ENCODE measurements around the gene MAP3K14. TPM values are rescaled to one million over a fixed set of nuclear protein-coding genes. Genes with fewer than 3 reads are reported as not detected.
A peak's percentile ranks its signal among the peaks of the same experiment; 100 is the strongest.

MAP3K14 gene
- total RNA-seq, 1 donor from 2014 or later, result 49.5 TPM

DNA sequence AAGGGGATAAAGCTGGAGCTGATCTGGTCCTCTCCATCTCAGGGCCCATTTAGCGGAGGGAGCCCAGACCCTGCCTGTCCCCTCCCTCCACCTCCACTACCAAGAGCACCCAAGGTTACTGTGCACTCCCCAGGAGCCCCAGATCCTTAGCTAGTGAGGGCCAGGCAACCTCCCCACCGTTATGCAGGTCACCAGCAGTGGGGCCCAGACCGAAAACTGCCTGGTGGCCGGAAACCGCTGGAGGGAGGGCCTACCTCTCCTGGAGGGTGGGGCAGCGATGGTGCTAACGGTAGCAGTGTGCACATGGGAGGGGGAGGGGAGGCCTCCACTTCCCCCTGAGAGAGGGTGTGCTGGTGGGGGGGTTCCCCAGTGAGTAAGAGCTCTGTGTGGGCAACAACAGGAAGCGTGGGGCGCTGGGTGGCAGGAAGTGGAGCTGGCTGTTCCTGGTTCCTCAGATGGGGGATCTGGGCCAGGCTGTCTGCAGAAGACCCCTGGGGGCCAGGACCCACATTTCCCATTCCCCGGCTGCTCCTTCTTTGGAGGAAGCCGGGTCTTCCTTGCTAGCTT, 90.8 kb downstream of the MAP3K14 start:
- intact Hi-C loops (cut with micrococcal nuclease), result no loop called here
- H3K27me3 Mint-ChIP-seq (ENCODE audit: low read depth), result no peaks in the 10 kb centered on the region
- peak overlapping the region; percentile 98 for H3K4me3 Mint-ChIP-seq (ENCODE audit: low read depth)
- H3K9me3 Mint-ChIP-seq, result no peaks in the 10 kb centered on the region
- H3K27ac Mint-ChIP-seq, result peak overlapping the region; percentile 97
- peaks cover 62% of the 10 kb centered on the region for H3K4me1 Mint-ChIP-seq (ENCODE audit: low read depth)
- peaks cover 64% of the 10 kb centered on the region for H3K36me3 Mint-ChIP-seq (ENCODE audit: low read depth)
- peak; percentile 92 for DNase-seq (ENCODE audit: low spot score)

DNA sequence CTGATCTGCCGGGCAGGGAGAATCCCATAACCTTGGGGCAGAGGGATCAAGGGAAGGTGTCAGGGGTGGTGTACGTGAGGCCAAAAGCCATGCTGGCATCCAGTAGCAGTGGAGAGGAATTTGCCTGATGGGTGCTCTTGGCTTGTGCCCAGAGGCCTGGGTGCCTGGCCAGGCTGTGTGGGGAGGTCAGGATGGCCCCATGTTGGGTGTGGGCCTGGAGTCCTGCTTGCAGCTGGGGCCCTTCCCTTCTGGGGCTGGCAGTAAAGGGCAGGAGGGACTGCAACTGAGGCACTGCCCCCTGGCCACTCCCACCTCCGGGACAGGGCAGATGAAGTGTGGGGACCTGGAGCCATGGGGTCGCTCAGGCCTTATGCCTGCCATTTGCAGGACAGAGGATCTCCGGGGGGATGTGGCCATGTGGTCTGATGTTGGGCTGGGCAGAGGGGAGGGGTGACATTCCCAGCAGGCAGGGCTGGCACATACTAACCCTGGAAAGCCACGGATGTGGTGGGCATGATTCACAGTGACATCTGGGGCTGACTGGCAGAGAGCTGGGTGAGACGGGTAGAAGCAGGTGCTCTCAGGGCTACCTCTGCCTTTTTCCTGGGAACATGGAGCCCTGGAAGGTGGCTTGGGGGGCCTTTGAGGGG, 91.6 kb downstream of the MAP3K14 start:
- H3K36me3 Mint-ChIP-seq (ENCODE audit: low read depth), result peaks cover 65% of the 10 kb centered on the region

DNA sequence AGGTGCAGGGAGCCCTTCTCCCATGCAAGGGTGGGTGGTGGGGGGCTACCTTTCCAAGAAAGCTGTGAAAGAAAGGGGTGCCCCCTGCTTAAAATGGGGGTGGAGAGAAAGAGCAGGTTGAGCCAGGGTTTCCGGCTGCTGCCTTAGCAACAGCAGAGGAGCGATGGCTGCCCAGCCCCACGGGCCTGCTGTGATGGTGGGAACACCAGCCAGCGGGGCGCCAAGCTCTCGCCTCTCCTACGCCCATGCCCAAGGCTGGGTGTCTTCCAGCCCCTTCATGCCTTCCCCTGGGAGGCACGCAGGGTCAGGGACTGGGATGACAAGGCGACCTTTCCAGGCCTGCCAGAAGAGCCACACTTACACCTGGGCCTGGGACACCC, 92.2 kb downstream of the MAP3K14 start:
- H3K36me3 Mint-ChIP-seq (ENCODE audit: low read depth), result peaks cover 67% of the 10 kb centered on the region
- intact Hi-C loops (cut with micrococcal nuclease), result loop anchor here (1.0 kb wide), 1 partner anchor 23 kb away; no protein-coding TSS in a partner anchor
- peak; percentile 21 for DNase-seq (ENCODE audit: low spot score)
- peak overlapping the region; percentile 97 for H3K27ac Mint-ChIP-seq
- H3K4me3 Mint-ChIP-seq (ENCODE audit: low read depth), result peak overlapping the region; percentile 98
- peaks cover 57% of the 10 kb centered on the region for H3K4me1 Mint-ChIP-seq (ENCODE audit: low read depth)
- no peaks in the 10 kb centered on the region for H3K9me3 Mint-ChIP-seq
- no peaks in the 10 kb centered on the region for H3K27me3 Mint-ChIP-seq (ENCODE audit: low read depth)

More for the DNA sequence above, 91.6 kb downstream of the MAP3K14 start:
- no peaks in the 10 kb centered on the region for H3K27me3 Mint-ChIP-seq (ENCODE audit: low read depth)
- no peaks in the 10 kb centered on the region for H3K9me3 Mint-ChIP-seq
- H3K4me3 Mint-ChIP-seq (ENCODE audit: low read depth), result peak overlapping the region; percentile 98
- peaks cover 57% of the 10 kb centered on the region for H3K4me1 Mint-ChIP-seq (ENCODE audit: low read depth)
- no peak for DNase-seq (ENCODE audit: low spot score)
- intact Hi-C loops (cut with micrococcal nuclease), result no loop called here
- H3K27ac Mint-ChIP-seq, result peak overlapping the region; percentile 97

DNA sequence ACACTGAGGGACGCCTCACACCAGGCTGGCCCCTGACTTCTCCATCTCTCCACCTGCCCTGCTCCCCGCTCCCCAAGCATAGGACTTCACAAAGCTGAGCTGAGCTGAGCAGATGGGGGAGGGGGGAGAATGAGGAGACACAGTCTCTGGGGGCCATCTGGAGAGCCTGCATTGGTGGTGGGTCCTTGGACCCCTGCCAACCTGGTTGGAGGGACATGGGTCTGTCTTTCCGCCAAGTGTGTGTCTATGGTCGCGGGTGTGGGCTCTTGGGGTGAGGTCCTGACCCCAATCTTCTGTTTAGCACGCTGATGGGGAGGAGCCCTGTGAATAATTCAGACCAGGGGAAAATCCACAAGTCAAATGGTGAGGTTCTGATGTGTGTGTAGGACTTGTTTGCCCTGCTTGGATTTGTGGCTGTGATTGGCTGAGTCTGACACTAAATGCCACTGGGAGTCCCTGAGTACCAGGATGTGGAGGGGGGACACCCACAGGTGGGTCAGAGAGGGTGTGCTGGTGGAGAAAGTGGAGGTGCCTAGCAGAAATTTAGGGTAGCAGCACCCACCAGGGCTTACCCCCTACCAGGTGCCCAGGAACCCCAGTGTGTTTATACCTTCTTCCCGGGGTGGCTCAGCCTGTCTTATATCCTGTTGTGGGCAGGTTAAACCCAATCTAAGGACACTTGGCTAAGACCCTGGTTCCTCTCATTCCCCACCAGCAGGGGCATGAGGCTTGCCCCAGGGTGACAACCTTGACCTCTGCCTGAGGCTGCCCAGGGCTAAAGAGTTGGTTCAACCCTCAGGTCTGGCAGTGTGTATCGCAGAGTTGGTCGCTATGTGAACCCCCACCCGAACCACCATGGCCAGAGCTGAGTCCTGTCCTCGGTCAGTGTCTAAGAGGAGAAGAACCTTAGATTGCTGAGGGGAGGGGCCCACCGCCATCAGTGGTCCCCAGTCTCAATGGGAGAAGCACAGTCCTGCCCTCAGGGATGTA, 93.0 kb downstream of the MAP3K14 start:
- peak; percentile 33 for DNase-seq (ENCODE audit: low spot score)
- intact Hi-C loops (cut with micrococcal nuclease), result loop anchor here (1.0 to 2.0 kb wide), 4 partner anchors 23 to 88 kb away; partner anchors contain the start of genes HEXIM1 and HEXIM2

DNA sequence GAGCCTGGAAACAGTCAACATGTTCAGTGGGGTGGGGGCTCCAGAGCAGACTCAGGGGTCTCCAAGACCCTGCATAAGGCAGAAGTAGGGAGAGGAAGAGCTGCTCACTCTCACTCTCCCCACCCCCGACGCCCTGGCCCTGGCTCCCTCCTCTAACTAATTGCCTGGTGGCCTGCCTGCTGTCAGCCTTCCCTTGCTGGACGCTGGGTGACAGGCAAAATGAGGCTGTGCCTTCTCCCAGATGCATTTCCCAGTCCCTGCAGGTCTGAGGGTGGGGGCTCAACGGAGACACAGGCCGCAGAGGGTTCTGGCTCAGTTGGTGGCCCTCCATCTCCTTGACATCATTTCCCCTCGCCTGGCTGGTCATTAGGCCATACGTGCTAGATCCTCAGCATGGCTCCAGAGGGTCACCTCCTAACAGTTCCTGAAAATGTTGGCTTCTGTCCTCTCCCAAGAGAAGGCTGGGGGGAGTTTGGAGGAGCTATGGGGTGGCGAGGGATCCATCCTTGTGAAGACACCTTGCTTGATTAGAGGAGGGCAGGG, 93.8 kb downstream of the MAP3K14 start:
- peak overlapping the region; percentile 97 for H3K27ac Mint-ChIP-seq
- H3K36me3 Mint-ChIP-seq (ENCODE audit: low read depth), result peaks cover 70% of the 10 kb centered on the region
- peak overlapping the region; percentile 98 for H3K4me3 Mint-ChIP-seq (ENCODE audit: low read depth)
- H3K9me3 Mint-ChIP-seq, result no peaks in the 10 kb centered on the region
- intact Hi-C loops (cut with micrococcal nuclease), result loop anchor here (1.0 to 2.0 kb wide), 3 partner anchors 62 to 89 kb away; partner anchors contain the start of genes HEXIM1 and HEXIM2
- no peaks in the 10 kb centered on the region for H3K27me3 Mint-ChIP-seq (ENCODE audit: low read depth)
- DNase-seq (ENCODE audit: low spot score), result no peak
- H3K4me1 Mint-ChIP-seq (ENCODE audit: low read depth), result peaks cover 53% of the 10 kb centered on the region

More for the DNA sequence above, 93.0 kb downstream of the MAP3K14 start:
- H3K36me3 Mint-ChIP-seq (ENCODE audit: low read depth), result peaks cover 69% of the 10 kb centered on the region
- H3K4me1 Mint-ChIP-seq (ENCODE audit: low read depth), result peaks cover 58% of the 10 kb centered on the region
- H3K27me3 Mint-ChIP-seq (ENCODE audit: low read depth), result no peaks in the 10 kb centered on the region
- H3K27ac Mint-ChIP-seq, result peak overlapping the region; percentile 97
- H3K4me3 Mint-ChIP-seq (ENCODE audit: low read depth), result peak overlapping the region; percentile 98
- no peaks in the 10 kb centered on the region for H3K9me3 Mint-ChIP-seq

DNA sequence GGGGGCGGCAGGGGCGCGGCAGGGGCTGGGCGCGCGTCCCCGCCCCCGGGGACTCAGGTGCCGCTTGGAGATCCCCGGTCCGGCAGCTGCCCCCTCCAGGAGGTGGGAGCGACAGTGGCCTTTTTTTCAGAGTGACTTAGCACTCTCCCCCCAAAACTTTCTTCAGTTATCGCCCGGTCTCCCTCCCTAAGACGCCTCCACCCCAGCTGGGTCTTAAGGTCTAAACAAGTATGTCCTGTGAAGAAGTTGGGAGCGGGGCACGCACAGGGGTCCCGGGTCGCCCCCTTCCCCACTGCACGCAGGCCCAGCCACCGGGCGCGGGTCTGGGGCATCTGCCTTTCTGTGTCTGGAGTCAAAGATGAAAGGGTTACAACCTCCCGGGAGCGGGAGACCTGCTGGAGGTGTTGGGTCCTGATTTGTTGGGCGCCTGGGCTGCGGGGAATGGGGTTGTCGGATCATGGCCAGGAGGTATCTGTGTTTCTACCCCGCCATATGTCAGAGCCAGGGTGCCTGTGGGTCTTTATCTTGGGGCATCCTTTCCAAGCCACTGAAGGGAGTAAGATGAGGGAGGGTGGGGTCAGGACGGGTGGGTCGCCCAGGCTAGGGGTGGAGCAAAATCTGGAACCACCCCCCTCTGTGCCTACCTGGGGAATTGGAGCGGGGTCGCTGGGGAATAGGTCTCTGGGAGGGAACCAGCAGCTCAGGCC, 94.4 kb downstream of the MAP3K14 start:
- intact Hi-C loops (cut with micrococcal nuclease), result loop anchor here (2.0 kb wide), 2 partner anchors 62 to 74 kb away; partner anchors contain the start of genes HEXIM1 and HEXIM2
- H3K4me1 Mint-ChIP-seq (ENCODE audit: low read depth), result peaks cover 49% of the 10 kb centered on the region
- H3K36me3 Mint-ChIP-seq (ENCODE audit: low read depth), result peaks cover 74% of the 10 kb centered on the region
- peak overlapping the region; percentile 98 for H3K4me3 Mint-ChIP-seq (ENCODE audit: low read depth)
- no peaks in the 10 kb centered on the region for H3K27me3 Mint-ChIP-seq (ENCODE audit: low read depth)
- peak; percentile 49 for DNase-seq (ENCODE audit: low spot score)
- H3K27ac Mint-ChIP-seq, result peak overlapping the region; percentile 97
- H3K9me3 Mint-ChIP-seq, result no peaks in the 10 kb centered on the region

DNA sequence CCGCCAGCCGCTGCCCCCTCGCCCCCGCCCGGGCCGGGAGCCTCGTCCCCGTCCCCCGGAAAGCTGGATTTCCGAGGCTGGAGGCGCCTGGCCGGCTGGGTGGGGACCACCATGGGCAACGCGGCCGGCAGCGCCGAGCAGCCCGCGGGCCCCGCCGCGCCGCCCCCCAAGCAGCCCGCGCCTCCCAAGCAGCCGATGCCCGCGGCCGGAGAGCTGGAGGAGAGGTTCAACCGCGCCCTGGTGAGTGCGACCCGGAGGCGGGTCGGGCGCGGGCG, 94.9 kb downstream of the MAP3K14 start:
- intact Hi-C loops (cut with micrococcal nuclease), result loop anchor here (2.0 kb wide), 2 partner anchors 61 to 73 kb away; partner anchors contain the start of genes HEXIM1 and HEXIM2
- Mint-ChIP-seq H3K27me3 (ENCODE audit: low read depth) (no peaks in the 10 kb centered on the region), H3K4me1 (ENCODE audit: low read depth) (peaks cover 44% of the 10 kb centered on the region), H3K9me3 (no peaks in the 10 kb centered on the region), H3K36me3 (ENCODE audit: low read depth) (peaks cover 78% of the 10 kb centered on the region), H3K4me3 (ENCODE audit: low read depth) (no peak overlapping the region), H3K27ac (no peak overlapping the region)
- no peak for DNase-seq (ENCODE audit: low spot score)

DNA sequence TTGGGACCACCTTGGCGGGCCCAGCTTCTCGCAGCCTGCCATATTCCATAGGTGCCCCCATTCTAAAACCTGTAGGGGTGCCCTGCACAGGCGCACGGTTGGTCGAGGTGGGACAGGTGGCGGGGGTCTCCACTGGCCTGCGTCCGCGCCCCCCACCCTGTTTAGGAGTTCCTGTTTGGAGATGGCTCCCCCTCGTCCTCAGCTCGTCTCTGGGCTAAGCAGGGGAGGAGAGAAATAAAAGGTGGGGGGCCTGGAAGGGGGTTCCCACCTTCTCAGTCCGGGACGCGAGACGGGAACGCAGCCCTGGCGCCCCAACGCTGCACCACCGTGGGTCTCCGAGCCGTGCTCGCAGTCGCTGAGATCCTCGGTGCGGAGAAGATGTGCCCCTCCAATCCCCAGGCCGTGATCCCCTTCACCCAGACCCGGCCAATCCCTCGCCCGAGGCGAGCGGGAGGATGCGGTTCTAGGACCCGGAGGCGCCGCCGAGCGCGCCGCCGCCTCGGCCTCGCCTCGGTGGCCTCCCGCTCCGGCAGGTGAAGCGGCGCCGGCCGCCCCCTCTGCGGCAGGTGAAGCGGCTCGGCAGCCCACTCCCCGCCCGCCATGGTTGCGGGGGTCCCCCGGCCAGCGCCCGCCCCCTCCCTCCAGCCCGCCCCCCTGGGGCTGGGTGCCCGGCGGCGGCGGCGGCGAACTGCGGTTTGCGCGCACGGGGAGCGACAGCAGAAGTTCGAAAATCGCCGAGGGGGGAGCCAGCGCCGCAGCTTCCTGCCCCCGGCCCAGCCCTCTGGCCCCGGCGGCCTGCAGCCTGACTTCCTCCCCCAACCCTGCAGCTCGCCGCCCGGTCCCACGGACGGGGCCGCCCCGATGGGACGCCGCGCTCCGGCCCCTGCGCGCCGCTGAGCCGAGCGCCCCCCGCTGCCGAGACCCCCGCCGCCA, 95.5 kb downstream of the MAP3K14 start, which contains the start of gene FMNL1:
Gene FMNL1 (plus strand): TSS at position 805 of the 933 bp plus-strand sequence. CDS start 240 bp downstream, outside the sequence.
- peaks cover 80% of the 10 kb centered on the region for H3K36me3 Mint-ChIP-seq (ENCODE audit: low read depth)
- peak within 1 kb of the TSS; percentile 97 for H3K27ac Mint-ChIP-seq
- peak; percentile 69 for DNase-seq (ENCODE audit: low spot score)
- no peaks in the 10 kb centered on the region for H3K27me3 Mint-ChIP-seq (ENCODE audit: low read depth)
- H3K4me1 Mint-ChIP-seq (ENCODE audit: low read depth), result peaks cover 44% of the 10 kb centered on the region
- H3K4me3 Mint-ChIP-seq (ENCODE audit: low read depth), result peak within 1 kb of the TSS; percentile 98
- H3K9me3 Mint-ChIP-seq, result no peaks in the 10 kb centered on the region
- intact Hi-C loops (cut with micrococcal nuclease), result loop anchor here (2.0 kb wide), 2 partner anchors 61 to 73 kb away; partner anchors contain the start of genes HEXIM1 and HEXIM2

DNA sequence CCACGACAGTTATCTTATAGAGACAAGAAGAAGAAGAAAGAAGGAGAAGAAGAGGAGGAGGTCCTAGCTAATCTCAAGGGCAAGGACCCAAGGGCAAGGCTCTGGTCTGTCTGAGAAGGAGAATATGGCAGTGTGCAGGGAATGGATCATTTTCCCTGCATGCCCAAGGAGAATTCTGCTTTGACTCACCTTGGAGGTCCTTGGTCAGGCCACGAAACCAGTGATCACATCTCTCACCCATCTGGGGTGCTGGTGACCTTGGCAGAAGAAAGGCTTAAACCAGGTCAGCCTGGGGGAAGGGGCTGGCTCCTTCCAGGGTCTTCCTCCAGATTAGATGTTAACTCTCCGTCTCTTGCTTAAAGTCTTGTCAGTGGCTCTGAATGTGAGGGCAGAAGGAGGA, 96.7 kb downstream of the MAP3K14 start:
- DNase-seq (ENCODE audit: low spot score), result no peak
- peak overlapping the region; percentile 85 for H3K4me3 Mint-ChIP-seq (ENCODE audit: low read depth)
- H3K9me3 Mint-ChIP-seq, result no peaks in the 10 kb centered on the region
- peaks cover 35% of the 10 kb centered on the region for H3K4me1 Mint-ChIP-seq (ENCODE audit: low read depth)
- intact Hi-C loops (cut with micrococcal nuclease), result no loop called here
- no peaks in the 10 kb centered on the region for H3K27me3 Mint-ChIP-seq (ENCODE audit: low read depth)
- peaks cover 82% of the 10 kb centered on the region for H3K36me3 Mint-ChIP-seq (ENCODE audit: low read depth)
- peak overlapping the region; percentile 64 for H3K27ac Mint-ChIP-seq

DNA sequence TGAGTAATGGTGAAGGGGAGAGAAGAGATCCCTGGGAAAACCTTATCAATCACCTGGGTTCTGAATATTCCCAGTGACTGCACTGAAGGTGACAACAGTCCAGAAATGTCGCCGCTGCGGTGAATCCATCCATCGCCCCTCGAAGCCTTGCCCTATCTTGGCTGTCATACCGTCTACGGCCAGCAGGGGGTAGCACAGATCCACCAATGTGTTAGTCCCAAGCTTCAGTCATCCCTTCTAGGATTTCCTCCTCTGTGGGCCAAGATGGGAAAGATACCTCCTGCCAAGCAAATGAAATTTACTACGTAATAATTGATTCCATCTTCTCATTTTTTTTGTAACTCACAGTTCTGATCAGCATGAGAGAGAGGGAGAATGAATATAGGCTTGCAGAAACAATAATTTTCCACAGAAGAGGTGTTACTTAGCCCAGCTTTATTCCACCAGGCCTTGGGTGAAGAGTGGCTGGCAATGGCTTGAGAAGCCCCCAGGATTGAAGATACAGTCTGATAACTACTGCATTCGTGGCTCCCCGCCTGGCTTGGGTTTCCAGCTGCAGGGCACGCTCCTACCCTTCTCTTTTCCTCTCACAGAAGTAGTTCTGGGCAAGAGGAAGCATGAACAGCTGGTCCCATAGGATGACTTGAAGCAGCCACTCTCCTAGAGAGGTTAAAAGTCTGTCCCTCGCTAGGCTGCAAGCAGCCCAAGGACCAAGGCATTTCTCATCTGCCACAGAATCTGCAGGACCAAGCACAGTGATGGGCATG, 97.7 kb downstream of the MAP3K14 start:
- peak; percentile 73 for DNase-seq (ENCODE audit: low spot score)
- H3K36me3 Mint-ChIP-seq (ENCODE audit: low read depth), result peaks cover 79% of the 10 kb centered on the region
- H3K9me3 Mint-ChIP-seq, result no peaks in the 10 kb centered on the region
- H3K27ac Mint-ChIP-seq, result peak overlapping the region; percentile 64
- peak overlapping the region; percentile 85 for H3K4me3 Mint-ChIP-seq (ENCODE audit: low read depth)
- H3K27me3 Mint-ChIP-seq (ENCODE audit: low read depth), result no peaks in the 10 kb centered on the region
- intact Hi-C loops (cut with micrococcal nuclease), result loop anchor here (1.0 to 2.0 kb wide), 3 partner anchors 16 to 166 kb away; no protein-coding TSS in a partner anchor
- H3K4me1 Mint-ChIP-seq (ENCODE audit: low read depth), result peaks cover 28% of the 10 kb centered on the region

Data from activated T-helper 2 cell treated with anti-CD3 and anti-CD28 coated beads, Interferon-gamma antibody, Interleukin-2, Interleukin-4, amounts not matched to agents 10 μg/mL and 5 μg/mL and 100 μg/mL, durations not matched to agents 14 hours and 24 hours and 36 hours (primary cell).